ENCODE measurements around the gene DNASE1L1.

GRCh38 chrX:154428176-154429171 is 19.4 kb upstream of the DNASE1L1 start, which contains the start of gene ATP6AP1:
- TF ChIP-seq CTCF (IDR thresholded peaks at IDR 0.05) (no peak), POLR2A (IDR thresholded peaks at IDR 0.05) (no peak)

Measured in suprapubic skin (tissue), 3 donors.